Endothelial cell of umbilical vein (primary cell): ENCODE data around the gene C2orf42.
"Not testable (repeated sequence)": the region's sequence is repeated elsewhere in the genome, so short reads cannot be mapped to it uniquely, and the experiment has no call there.

Experiments used
- EZH2 ChIP-seq: IDR thresholded peaks from 2 replicates; pipeline ENCODE4 v1.6.1; 2012; ENCODE audit warnings: borderline replicate concordance, low read depth, mild to moderate bottlenecking, moderate library complexity, low read length, inconsistent platforms; ENCODE audit not compliant: severe bottlenecking
- POLR2A ChIP-seq: IDR thresholded peaks from 2 replicates; pipeline ENCODE4 v1.6.1; 2012; ENCODE audit warnings: low read depth, mild to moderate bottlenecking, control low read depth, low read length
- TF ChIP-seq, protein P1 (sequence below), 2 donors: IDR thresholded peaks; 1 replicate in 1 of 2; 2 replicates in 1 of 2; pipeline ENCODE4 v1.5.1; 2011; ENCODE audit warnings: low read length in 2 of 2, mild to moderate bottlenecking in 2 of 2, moderate library complexity in 2 of 2, control low read depth in 1 of 2, inconsistent platforms in 1 of 2, low read depth in 1 of 2; ENCODE audit not compliant: insufficient read depth in 1 of 2; ENCODE audit errors: extremely low read depth in 1 of 2
- TF ChIP-seq, protein P2 (sequence below): IDR thresholded peaks from 2 replicates; pipeline ENCODE4 v1.6.1; 2011; ENCODE audit not compliant: insufficient read depth, insufficient read length

DNA sequence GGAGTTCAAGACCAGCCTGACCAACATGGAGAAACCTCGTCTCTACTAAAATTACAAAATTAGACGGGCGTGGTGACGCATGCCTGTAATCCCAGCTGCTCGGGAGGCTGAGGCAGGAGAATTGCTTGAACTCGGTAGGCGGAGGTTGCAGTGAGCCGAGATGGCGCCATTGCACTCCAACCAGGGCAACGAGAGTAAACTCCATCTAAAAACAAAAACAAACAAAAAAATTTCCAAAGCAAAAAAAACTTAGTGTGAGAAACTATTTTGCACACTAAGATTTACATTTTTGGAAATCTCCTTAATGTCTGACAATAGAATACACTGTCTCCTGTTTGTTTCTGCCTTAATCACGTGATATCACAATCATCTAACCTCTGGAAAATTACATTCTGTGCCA, 89.1 kb downstream of the C2orf42 start:
- TF ChIP-seq EZH2, POLR2A: not testable (repeated sequence)
- TF ChIP-seq, protein P1, sequence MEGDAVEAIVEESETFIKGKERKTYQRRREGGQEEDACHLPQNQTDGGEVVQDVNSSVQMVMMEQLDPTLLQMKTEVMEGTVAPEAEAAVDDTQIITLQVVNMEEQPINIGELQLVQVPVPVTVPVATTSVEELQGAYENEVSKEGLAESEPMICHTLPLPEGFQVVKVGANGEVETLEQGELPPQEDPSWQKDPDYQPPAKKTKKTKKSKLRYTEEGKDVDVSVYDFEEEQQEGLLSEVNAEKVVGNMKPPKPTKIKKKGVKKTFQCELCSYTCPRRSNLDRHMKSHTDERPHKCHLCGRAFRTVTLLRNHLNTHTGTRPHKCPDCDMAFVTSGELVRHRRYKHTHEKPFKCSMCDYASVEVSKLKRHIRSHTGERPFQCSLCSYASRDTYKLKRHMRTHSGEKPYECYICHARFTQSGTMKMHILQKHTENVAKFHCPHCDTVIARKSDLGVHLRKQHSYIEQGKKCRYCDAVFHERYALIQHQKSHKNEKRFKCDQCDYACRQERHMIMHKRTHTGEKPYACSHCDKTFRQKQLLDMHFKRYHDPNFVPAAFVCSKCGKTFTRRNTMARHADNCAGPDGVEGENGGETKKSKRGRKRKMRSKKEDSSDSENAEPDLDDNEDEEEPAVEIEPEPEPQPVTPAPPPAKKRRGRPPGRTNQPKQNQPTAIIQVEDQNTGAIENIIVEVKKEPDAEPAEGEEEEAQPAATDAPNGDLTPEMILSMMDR (IDR thresholded peaks at IDR 0.05; ENCODE audit: extremely low read depth in 1 of 2, insufficient read depth in 1 of 2, low read depth in 1 of 2, low read length in 2 of 2), result not testable (repeated sequence)
- TF ChIP-seq, protein P2, sequence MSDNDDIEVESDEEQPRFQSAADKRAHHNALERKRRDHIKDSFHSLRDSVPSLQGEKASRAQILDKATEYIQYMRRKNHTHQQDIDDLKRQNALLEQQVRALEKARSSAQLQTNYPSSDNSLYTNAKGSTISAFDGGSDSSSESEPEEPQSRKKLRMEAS, result not testable (repeated sequence)
